Hematopoietic multipotent progenitor cell (in vitro differentiated cells): ENCODE data around the gene ENG. TPM values are rescaled to one million over a fixed set of nuclear protein-coding genes. Genes with fewer than 3 reads are reported as not detected.

Experiments used
- DNase-seq, 3 donors: peaks; one replicate each; pipeline ENCODE4 v3.0.0-alpha.2; 2011 to 2015; ENCODE audit warnings: low read depth in 2 of 3, low spot score in 2 of 3
- total RNA-seq: library from RNA; depleted of rRNA; stranded (reverse); fragments of >200 nt; gene quantifications from one replicate; pipeline ENCODE4 v1.2.3, GENCODE V29; 2012

Gene ENG
- total RNA-seq, 1 donor = 17.5 TPM

- DNase-seq = no peak
Measured at GRCh38 chr9:127816362-127816725, 38.1 kb downstream of the ENG start.

GRCh38 chr9:127815512-127816361 lies 38.7 kb downstream of the ENG start:
- no peak for DNase-seq

- no peak for DNase-seq
Measured at GRCh38 chr9:127814619-127815511, 39.6 kb downstream of the ENG start.

GRCh38 chr9:127813686-127814226 lies 40.7 kb downstream of the ENG start:
- no peak for DNase-seq

GRCh38 chr9:127812936-127813675 lies 41.4 kb downstream of the ENG start:
- DNase-seq = no peak

- no peak for DNase-seq
Measured at GRCh38 chr9:127812011-127812410, 42.4 kb downstream of the ENG start.

DNA sequence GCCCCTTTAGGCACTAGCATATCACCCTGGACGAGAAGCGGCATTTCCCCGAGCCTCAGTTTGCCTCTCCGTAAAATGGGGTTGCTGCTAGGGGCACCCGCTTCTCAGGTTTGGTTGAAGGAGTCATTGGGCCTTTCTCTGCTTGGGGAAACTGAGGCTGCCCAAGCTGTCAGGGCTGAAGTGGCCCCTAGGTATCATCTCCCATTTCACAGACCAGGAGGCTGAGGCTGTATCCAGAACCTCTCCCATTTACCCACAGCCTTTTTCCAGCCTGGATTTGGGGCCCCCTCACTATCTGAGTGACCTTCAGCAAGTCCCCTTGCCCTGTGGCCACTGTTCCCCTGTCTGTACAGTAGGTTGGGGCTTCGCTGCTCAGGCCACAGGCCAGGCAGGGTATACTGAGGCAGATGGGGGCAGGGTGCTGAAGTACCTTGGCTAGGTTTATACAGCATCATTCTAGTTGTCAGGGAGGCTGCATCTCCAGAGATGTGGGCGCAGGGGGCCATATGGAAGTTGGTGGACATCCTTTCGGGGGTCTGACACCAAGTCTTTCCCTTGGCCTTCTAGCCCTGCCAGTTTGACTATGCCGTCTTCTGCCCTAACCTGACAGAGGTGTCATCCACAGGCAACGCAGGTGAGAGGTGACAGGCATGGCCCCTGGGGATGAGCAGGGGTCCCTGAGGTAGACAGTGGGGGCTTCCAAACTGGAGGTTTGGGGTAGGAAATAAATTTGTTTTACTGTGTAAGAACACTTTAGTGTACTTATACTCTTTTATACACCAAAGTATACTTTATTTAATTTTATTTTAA lies 43.9 kb downstream of the ENG start:
- DNase-seq = no peak

DNA sequence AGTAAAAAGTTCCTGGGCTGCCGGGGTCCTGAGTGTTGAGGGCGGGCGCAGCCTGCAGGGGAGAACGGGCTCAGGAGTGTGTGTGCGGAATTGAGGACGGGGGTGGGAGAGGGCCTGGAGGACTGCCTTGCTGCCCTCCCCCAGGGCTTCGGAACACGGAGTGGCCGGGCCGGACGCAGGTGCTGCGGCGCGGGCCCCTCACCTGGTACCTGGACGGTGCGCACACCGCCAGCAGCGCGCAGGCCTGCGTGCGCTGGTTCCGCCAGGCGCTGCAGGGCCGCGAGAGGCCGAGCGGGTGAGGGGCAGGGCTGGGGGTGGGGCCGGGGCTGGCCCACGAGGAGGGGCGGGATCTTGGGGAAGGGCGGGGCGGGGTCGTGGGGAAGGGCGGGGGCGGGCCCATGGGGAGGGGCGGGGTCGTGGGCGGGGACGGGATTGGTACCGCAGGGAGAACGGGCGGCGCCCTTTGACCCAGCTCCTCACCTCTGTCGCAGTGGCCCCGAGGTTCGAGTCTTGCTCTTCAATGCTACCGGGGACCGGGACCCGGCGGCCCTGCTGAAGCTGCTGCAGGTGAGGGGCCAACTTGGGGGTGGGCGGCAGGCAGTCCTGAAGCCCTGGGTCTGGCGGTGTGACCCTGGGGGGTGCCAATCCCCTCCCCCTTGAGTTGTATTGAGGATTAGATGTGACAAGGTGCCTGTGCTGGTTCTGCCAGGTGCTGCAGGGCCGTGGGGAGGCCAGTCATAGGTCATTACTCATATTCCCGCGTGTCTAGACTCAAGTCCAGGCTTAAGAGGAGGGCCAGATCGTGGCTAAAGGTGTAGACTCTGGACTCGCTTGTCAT lies 44.7 kb downstream of the ENG start:
- peak in 1 of 3 donors; percentile 45 for DNase-seq

DNA sequence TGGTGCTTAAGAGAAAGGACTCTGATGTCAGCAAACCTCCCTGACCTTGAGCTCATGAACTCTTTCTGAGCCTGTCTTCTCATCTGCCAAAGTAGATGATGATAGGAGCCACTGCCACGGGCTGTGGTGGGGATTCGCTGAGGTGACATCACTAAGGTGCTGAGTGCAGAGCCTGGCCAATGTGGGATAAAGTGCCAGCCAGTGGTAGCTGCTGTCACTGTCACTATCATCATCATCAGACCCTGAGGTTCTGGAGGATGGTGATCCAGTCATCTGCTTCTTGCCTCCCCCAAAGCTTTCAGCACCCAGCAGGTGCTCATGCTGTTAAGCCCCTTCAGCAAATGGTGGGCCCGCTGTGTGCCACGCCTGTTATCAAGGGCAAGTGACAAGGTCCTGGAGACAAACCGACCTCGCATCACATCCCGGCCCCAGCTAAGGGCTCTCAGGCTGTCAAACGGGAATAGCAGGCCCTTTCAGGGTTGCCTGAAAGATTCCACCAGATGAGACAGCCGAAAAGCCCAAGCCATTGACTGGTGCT lies 45.4 kb downstream of the ENG start:
- DNase-seq = no peak

GRCh38 chr9:127808347-127809001 lies 46.0 kb downstream of the ENG start:
- no peak for DNase-seq

DNA sequence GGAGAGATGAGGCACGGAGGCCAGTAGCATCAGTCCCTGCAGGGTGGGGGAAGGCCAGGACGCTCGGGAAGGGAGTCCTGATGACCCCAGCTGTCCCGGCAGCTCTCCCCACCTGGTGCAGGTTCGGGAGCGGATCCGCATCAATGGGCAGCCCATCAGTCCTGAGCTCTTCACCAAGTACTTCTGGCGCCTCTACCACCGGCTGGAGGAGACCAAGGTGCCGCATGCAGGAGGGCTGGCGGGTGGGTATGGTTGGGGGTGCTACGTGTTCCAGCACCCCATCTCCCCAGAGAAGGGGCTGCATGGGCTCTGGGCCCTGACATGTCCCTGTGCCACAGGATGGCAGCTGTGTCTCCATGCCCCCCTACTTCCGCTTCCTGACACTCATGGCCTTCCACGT lies 47.6 kb downstream of the ENG start:
- DNase-seq = no peak

DNA sequence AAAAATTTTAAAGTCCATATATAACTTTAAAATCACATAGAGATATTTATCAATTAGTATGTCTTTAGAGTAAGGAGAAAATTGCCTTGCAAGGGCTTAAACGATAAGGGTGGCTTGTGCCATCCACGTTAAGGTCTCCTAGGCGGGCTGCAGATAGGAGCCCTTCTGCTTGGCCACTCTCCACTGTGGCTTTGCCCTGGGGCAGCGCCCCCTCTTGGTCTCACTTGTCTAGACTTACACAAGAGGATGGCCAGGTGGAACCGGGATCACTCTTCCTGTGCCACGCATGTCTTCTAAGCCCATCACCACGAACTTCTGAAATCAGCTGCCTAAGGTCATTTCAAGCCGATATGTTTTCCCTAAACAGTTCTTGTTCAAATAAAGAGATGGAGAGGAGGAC lies 48.8 kb downstream of the ENG start:
- DNase-seq = peak in 2 of 3 donors; percentile 45

- DNase-seq = peak in 1 of 3 donors; percentile 38
Measured at GRCh38 chr9:127803507-127804352, 50.7 kb downstream of the ENG start.

DNA sequence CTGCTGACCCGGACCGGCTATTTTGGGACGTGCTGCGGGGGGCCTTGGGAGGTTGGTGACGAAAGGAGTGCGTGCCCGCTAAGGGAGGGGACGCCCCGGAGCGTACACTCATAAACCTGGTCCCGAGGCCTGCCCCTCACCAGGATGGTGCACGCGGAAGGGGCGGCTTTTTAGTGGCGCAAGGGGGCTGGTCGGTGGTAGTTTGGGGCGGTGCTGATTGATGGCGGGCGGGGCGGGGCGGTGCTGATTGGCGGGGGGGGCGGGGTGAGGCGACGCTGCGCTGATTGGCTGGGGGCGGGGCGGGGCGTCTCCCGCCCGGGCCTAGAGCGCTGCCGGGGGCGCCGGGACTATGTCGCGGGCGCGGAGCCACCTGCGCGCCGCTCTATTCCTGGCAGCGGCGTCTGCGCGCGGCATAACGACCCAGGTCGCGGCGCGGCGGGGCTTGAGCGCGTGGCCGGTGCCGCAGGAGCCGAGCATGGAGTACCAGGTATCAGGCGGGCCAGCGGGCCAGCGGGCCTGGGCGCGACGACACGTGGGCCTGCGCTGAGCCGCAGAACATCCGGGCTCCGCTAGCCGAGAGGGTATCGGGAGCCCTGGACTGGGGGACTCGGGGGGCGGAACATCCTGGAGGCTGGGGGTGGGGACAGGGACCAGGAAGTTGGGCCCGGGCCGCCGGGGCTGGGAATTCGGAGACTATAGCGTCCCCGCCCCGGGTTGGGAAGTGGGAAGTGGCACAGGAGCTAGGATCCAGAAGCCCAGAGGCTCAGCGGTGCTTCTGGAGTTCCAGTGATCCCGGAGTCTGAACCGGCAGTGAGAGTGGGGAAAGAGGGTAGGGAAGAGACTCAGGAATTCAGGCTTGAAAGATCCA lies 51.6 kb downstream of the ENG start, which contains the start of gene FPGS:
TSS of gene FPGS (plus strand) at position 307 of the 868 bp plus-strand sequence. CDS start at position 350, 43 bp downstream.
- peak; percentile 73 to 89 (median 89) for DNase-seq

DNA sequence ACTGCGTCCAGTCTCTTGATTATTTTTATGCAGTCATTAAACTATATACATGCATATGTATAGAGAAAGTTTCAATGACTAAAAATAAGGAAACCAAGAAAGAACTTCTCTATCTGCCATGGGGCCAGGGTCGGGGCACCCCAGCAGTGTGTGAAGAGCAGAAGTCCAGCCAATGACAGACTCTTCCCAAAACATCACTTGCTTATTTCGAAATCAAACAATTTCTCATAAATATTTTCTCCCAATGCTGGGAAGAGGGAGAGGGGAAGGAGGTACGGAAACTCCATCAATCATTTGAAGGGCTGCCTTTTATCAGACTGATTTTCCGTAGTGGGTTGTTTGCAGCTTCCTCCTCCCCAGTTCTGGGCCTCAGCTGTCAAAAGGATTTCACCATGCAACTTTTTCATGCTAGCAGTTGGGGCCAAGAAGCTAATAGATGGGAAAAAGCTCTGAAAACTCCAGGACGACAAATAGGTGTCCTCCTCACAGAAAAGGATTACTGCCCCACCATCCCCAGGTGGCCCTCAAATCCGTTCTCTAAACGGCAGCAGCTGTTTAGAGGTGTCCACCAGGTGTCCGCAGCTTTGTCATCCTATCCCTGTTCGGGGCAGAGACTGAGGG lies 52.4 kb downstream of the ENG start:
- DNase-seq = peak in 1 of 3 donors; percentile 56
